Astrocyte (in vitro differentiated cells and primary cell): ENCODE measurements around the gene FNDC11. TPM values are rescaled to one million over a fixed set of nuclear protein-coding genes. Genes with fewer than 3 reads are reported as not detected.

Source experiments
- DNase-seq: peaks from one replicate; pipeline ENCODE4 v3.0.0-alpha.2; 2010; ENCODE audit warnings: low read depth
- FAIRE-seq: peaks from 2 replicates; lab custom pipeline; 2011; peaks lifted over from hg19 to GRCh38; lab: Jason Lieb, UNC
- H2AFZ ChIP-seq: 2 replicates; pipeline ENCODE4 v1.6.0; 2012; ENCODE audit warnings: low read depth, low read length, inconsistent platforms
- H3K27ac ChIP-seq: 2 replicates; pipeline ENCODE4 v1.5.1; 2011; ENCODE audit warnings: low read depth, low read length, inconsistent platforms
- H3K27me3 ChIP-seq: 2 replicates; pipeline ENCODE4 v1.6.0; 2011; ENCODE audit warnings: low read length, inconsistent platforms; ENCODE audit not compliant: insufficient read depth
- H3K36me3 ChIP-seq: 2 replicates; pipeline ENCODE4 v1.5.1; 2011; ENCODE audit warnings: low read length, inconsistent platforms; ENCODE audit not compliant: insufficient read depth
- H3K4me1 ChIP-seq: 2 replicates; pipeline ENCODE4 v1.5.1; 2011; ENCODE audit warnings: low read length, inconsistent platforms; ENCODE audit not compliant: insufficient read depth
- H3K4me2 ChIP-seq: 2 replicates; pipeline ENCODE4 v1.6.0; 2012; ENCODE audit warnings: low read length, inconsistent platforms
- H3K4me3 ChIP-seq: 2 replicates; pipeline ENCODE4 v1.5.1; 2011; ENCODE audit warnings: low read depth, mild to moderate bottlenecking, low read length, inconsistent platforms; ENCODE audit not compliant: insufficient read depth
- H3K79me2 ChIP-seq: 2 replicates; pipeline ENCODE4 v1.6.0; 2012; ENCODE audit warnings: mild to moderate bottlenecking, low read length, inconsistent platforms; ENCODE audit not compliant: insufficient read depth
- H3K9ac ChIP-seq: 2 replicates; pipeline ENCODE4 v1.6.0; 2012; ENCODE audit warnings: mild to moderate bottlenecking, low read length, inconsistent platforms
- H3K9me3 ChIP-seq: 2 replicates; pipeline ENCODE4 v1.5.1; 2012; ENCODE audit warnings: low read depth, mild to moderate bottlenecking, low read length, inconsistent platforms; ENCODE audit not compliant: insufficient read depth
- H4K20me1 ChIP-seq: 2 replicates; pipeline ENCODE4 v1.6.0; 2012; ENCODE audit warnings: low read length, inconsistent platforms; ENCODE audit not compliant: insufficient read depth
- H3K27ac Mint-ChIP-seq: one replicate; pipeline ENCODE4 v1.8.0; 2021; ENCODE audit warnings: mild to moderate bottlenecking, mixed read lengths; ENCODE audit not compliant: unreplicated experiment
- H3K27me3 Mint-ChIP-seq: one replicate; pipeline ENCODE4 v1.8.0; 2021; ENCODE audit warnings: low read depth, mixed read lengths; ENCODE audit not compliant: unreplicated experiment
- H3K36me3 Mint-ChIP-seq: one replicate; pipeline ENCODE4 v1.8.0; 2021; ENCODE audit warnings: low read depth, mixed read lengths; ENCODE audit not compliant: unreplicated experiment
- H3K4me1 Mint-ChIP-seq: one replicate; pipeline ENCODE4 v1.8.0; 2021; ENCODE audit warnings: low read depth, mixed read lengths; ENCODE audit not compliant: unreplicated experiment
- H3K4me3 Mint-ChIP-seq: one replicate; pipeline ENCODE4 v1.8.0; 2021; ENCODE audit warnings: mild to moderate bottlenecking, moderate library complexity, mixed read lengths; ENCODE audit not compliant: unreplicated experiment
- H3K9me3 Mint-ChIP-seq: one replicate; pipeline ENCODE4 v1.8.0; 2021; ENCODE audit warnings: mild to moderate bottlenecking, mixed read lengths; ENCODE audit not compliant: unreplicated experiment
- EZH2 ChIP-seq: IDR thresholded peaks from 2 replicates; pipeline ENCODE4 v1.6.1; 2012; ENCODE audit warnings: mild to moderate bottlenecking, low read length, inconsistent platforms; ENCODE audit not compliant: insufficient read depth
- total RNA-seq: library from RNA; stranded (reverse); gene quantifications from 2 replicates; pipeline ENCODE4 v1.2.1, GENCODE V29; 2021
- TF ChIP-seq, protein P1 (sequence below): IDR thresholded peaks from 2 replicates; pipeline ENCODE4 v1.5.1; 2011; ENCODE audit warnings: low read depth, mild to moderate bottlenecking, inconsistent platforms, low read length, moderate library complexity; ENCODE audit not compliant: insufficient read depth

Gene FNDC11
- total RNA-seq, 1 donor from 2014 or later = 0.20 TPM

- H3K79me2 ChIP-seq = no peaks in the 10 kb centered on the region
- H3K27me3 Mint-ChIP-seq = no peaks in the 10 kb centered on the region
- no peak overlapping the region for H3K4me3 Mint-ChIP-seq
- no peak overlapping the region for H3K27ac Mint-ChIP-seq
- no peak overlapping the region for H3K9ac ChIP-seq
- no peaks in the 10 kb centered on the region for H3K36me3 ChIP-seq
- DNase-seq = no peak
- H4K20me1 ChIP-seq = no peaks in the 10 kb centered on the region
- H3K27me3 ChIP-seq = no peaks in the 10 kb centered on the region
- no peaks in the 10 kb centered on the region for H3K9me3 Mint-ChIP-seq
- no peak overlapping the region for H3K4me3 ChIP-seq
- H3K27ac ChIP-seq = no peak overlapping the region
- FAIRE-seq = no peak
- no peak overlapping the region for H3K4me2 ChIP-seq
- peaks cover 1% of the 10 kb centered on the region for H3K4me1 Mint-ChIP-seq
- peaks cover 8% of the 10 kb centered on the region for H3K4me1 ChIP-seq
- H2AFZ ChIP-seq = no peak overlapping the region
- H3K9me3 ChIP-seq = no peaks in the 10 kb centered on the region
- H3K36me3 Mint-ChIP-seq = no peaks in the 10 kb centered on the region
- TF ChIP-seq, protein P1, sequence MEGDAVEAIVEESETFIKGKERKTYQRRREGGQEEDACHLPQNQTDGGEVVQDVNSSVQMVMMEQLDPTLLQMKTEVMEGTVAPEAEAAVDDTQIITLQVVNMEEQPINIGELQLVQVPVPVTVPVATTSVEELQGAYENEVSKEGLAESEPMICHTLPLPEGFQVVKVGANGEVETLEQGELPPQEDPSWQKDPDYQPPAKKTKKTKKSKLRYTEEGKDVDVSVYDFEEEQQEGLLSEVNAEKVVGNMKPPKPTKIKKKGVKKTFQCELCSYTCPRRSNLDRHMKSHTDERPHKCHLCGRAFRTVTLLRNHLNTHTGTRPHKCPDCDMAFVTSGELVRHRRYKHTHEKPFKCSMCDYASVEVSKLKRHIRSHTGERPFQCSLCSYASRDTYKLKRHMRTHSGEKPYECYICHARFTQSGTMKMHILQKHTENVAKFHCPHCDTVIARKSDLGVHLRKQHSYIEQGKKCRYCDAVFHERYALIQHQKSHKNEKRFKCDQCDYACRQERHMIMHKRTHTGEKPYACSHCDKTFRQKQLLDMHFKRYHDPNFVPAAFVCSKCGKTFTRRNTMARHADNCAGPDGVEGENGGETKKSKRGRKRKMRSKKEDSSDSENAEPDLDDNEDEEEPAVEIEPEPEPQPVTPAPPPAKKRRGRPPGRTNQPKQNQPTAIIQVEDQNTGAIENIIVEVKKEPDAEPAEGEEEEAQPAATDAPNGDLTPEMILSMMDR = no peak
- TF ChIP-seq EZH2 = no peak
Observed at GRCh38 chr20:63534831-63535651, 18.9 kb upstream of the FNDC11 start.

DNA sequence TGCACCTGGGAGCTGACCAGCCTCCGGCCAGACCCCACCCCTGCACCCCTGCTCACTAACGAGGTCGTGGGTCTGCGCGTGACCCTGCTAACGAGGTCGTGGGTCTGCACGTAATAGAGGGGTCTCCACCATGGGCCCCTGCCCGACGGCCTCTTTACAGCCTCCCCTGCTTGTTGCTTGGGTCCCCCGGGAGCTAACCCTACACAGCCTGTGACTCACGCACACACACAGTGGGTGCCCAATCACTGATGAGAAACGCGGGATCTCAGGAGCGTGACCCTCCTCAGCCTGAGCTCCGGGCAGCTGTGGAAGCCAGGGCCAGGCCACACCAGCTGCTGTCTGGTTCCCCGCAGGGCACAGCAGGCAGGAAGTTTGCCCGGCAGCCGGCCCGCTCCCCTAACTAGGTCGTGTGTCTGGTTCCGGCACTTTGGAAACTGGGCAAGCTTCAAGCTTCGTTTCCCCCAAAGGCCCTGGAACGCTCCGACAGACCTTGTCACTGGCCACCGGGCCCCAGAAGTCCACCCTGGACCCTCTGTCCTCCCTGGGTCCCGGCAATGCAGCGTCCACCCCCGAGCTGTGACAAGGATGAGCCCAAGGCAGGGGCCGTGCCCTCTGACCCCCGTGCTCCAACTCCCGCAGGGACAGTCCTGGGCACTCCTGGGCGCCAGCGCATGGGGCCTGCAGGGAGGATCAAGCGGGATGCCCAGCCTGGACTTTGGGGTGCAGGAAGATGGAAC is 17.6 kb upstream of the FNDC11 start:
- H3K36me3 Mint-ChIP-seq = no peaks in the 10 kb centered on the region
- H3K9ac ChIP-seq = no peak overlapping the region
- no peak overlapping the region for H3K27ac ChIP-seq
- peaks cover 2% of the 10 kb centered on the region for H3K4me1 Mint-ChIP-seq
- H3K4me1 ChIP-seq = peaks cover 8% of the 10 kb centered on the region
- no peak overlapping the region for H3K4me3 Mint-ChIP-seq
- FAIRE-seq (no peak), DNase-seq (no peak)
- H3K9me3 Mint-ChIP-seq = no peaks in the 10 kb centered on the region
- TF ChIP-seq, protein P1 = no peak
- no peak for TF ChIP-seq EZH2
- no peaks in the 10 kb centered on the region for H3K27me3 ChIP-seq
- no peaks in the 10 kb centered on the region for H3K36me3 ChIP-seq
- no peak overlapping the region for H2AFZ ChIP-seq
- H3K27me3 Mint-ChIP-seq = no peaks in the 10 kb centered on the region
- no peak overlapping the region for H3K4me3 ChIP-seq
- no peaks in the 10 kb centered on the region for H4K20me1 ChIP-seq
- no peak overlapping the region for H3K4me2 ChIP-seq
- H3K27ac Mint-ChIP-seq = no peak overlapping the region
- no peaks in the 10 kb centered on the region for H3K9me3 ChIP-seq
- no peaks in the 10 kb centered on the region for H3K79me2 ChIP-seq
